ENCODE results near the gene SEPTIN10. TPM values are rescaled to one million over a fixed set of nuclear protein-coding genes. Genes with fewer than 3 reads are reported as not detected.

The SEPTIN10 gene
- polyA plus RNA-seq, 1 donor from 2014 or later = 7.4 TPM

GRCh38 chr2:109532728-109533076 is 81.1 kb downstream of the SEPTIN10 start:
- no peak overlapping the region for H3K4me2 ChIP-seq (ENCODE audit: low read length)
- H3K9ac ChIP-seq (ENCODE audit: low read length) = no peak overlapping the region
- H3K4me3 ChIP-seq (ENCODE audit: low read length) = no peak overlapping the region
- no peaks in the 10 kb centered on the region for H3K9me2 ChIP-seq (ENCODE audit: insufficient read depth, low read length)
- H3K79me2 ChIP-seq (replicated peaks; ENCODE audit: insufficient read depth, low read length) = no peaks in the 10 kb centered on the region
- H2AFZ ChIP-seq (ENCODE audit: low read depth, low read length) = no peak overlapping the region
- H4K20me1 ChIP-seq (ENCODE audit: insufficient read depth) = no peaks in the 10 kb centered on the region
- H3K27ac ChIP-seq (ENCODE audit: low read length) = no peak overlapping the region
- no peaks in the 10 kb centered on the region for H3K27me3 ChIP-seq (ENCODE audit: insufficient read depth, low read depth, low read length)
- H3K36me3 ChIP-seq (ENCODE audit: insufficient read depth, low read length) = no peaks in the 10 kb centered on the region
- TF ChIP-seq, protein P1, sequence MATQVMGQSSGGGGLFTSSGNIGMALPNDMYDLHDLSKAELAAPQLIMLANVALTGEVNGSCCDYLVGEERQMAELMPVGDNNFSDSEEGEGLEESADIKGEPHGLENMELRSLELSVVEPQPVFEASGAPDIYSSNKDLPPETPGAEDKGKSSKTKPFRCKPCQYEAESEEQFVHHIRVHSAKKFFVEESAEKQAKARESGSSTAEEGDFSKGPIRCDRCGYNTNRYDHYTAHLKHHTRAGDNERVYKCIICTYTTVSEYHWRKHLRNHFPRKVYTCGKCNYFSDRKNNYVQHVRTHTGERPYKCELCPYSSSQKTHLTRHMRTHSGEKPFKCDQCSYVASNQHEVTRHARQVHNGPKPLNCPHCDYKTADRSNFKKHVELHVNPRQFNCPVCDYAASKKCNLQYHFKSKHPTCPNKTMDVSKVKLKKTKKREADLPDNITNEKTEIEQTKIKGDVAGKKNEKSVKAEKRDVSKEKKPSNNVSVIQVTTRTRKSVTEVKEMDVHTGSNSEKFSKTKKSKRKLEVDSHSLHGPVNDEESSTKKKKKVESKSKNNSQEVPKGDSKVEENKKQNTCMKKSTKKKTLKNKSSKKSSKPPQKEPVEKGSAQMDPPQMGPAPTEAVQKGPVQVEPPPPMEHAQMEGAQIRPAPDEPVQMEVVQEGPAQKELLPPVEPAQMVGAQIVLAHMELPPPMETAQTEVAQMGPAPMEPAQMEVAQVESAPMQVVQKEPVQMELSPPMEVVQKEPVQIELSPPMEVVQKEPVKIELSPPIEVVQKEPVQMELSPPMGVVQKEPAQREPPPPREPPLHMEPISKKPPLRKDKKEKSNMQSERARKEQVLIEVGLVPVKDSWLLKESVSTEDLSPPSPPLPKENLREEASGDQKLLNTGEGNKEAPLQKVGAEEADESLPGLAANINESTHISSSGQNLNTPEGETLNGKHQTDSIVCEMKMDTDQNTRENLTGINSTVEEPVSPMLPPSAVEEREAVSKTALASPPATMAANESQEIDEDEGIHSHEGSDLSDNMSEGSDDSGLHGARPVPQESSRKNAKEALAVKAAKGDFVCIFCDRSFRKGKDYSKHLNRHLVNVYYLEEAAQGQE (IDR thresholded peaks at IDR 0.05; ENCODE audit: borderline replicate concordance) = no peak
- TF ChIP-seq TAF1 (IDR thresholded peaks at IDR 0.05; ENCODE audit: low read depth) (no peak), MXI1 (conservative IDR thresholded peaks at IDR 0.05; ENCODE audit: poor library complexity, severe bottlenecking) (no peak)
- no peaks in the 10 kb centered on the region for H3F3A ChIP-seq (ENCODE audit: insufficient read depth, low read length, poor library complexity, severe bottlenecking)
- no peaks in the 10 kb centered on the region for H3K9me3 ChIP-seq (ENCODE audit: low read length)

- H3K27me3 ChIP-seq (ENCODE audit: insufficient read depth, low read depth, low read length) = no peaks in the 10 kb centered on the region
- no peak overlapping the region for H3K4me2 ChIP-seq (ENCODE audit: low read length)
- H3K36me3 ChIP-seq (ENCODE audit: insufficient read depth, low read length) = no peaks in the 10 kb centered on the region
- H3F3A ChIP-seq (ENCODE audit: insufficient read depth, low read length, poor library complexity, severe bottlenecking) = no peaks in the 10 kb centered on the region
- TF ChIP-seq, protein P2, sequence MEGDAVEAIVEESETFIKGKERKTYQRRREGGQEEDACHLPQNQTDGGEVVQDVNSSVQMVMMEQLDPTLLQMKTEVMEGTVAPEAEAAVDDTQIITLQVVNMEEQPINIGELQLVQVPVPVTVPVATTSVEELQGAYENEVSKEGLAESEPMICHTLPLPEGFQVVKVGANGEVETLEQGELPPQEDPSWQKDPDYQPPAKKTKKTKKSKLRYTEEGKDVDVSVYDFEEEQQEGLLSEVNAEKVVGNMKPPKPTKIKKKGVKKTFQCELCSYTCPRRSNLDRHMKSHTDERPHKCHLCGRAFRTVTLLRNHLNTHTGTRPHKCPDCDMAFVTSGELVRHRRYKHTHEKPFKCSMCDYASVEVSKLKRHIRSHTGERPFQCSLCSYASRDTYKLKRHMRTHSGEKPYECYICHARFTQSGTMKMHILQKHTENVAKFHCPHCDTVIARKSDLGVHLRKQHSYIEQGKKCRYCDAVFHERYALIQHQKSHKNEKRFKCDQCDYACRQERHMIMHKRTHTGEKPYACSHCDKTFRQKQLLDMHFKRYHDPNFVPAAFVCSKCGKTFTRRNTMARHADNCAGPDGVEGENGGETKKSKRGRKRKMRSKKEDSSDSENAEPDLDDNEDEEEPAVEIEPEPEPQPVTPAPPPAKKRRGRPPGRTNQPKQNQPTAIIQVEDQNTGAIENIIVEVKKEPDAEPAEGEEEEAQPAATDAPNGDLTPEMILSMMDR (IDR thresholded peaks at IDR 0.05; ENCODE audit: poor library complexity, severe bottlenecking) = no peak
- TF ChIP-seq, protein P1 (IDR thresholded peaks at IDR 0.05; ENCODE audit: borderline replicate concordance) = no peak
- TF ChIP-seq TAF1 (IDR thresholded peaks at IDR 0.05; ENCODE audit: low read depth) = no peak
- TF ChIP-seq SMC3 (conservative IDR thresholded peaks at IDR 0.05; ENCODE audit: poor library complexity) = no peak
- no peak for TF ChIP-seq EP300 (conservative IDR thresholded peaks at IDR 0.05; ENCODE audit: poor library complexity, severe bottlenecking)
- TF ChIP-seq EZH2 (IDR thresholded peaks at IDR 0.05; ENCODE audit: borderline replicate concordance, insufficient read depth, low read length, poor library complexity, severe bottlenecking) = no peak
- no peak for TF ChIP-seq RAD21 (conservative IDR thresholded peaks at IDR 0.05)
- no peak for TF ChIP-seq MXI1 (conservative IDR thresholded peaks at IDR 0.05; ENCODE audit: poor library complexity, severe bottlenecking)
- no peak for TF ChIP-seq POLR2AphosphoS5 (IDR thresholded peaks at IDR 0.05)
- H4K20me1 ChIP-seq (ENCODE audit: insufficient read depth) = no peaks in the 10 kb centered on the region
- H3K27ac ChIP-seq (ENCODE audit: low read length) = no peak overlapping the region
- H3K9me3 ChIP-seq (ENCODE audit: low read length) = no peaks in the 10 kb centered on the region
- H3K9ac ChIP-seq (ENCODE audit: low read length) = no peak overlapping the region
- no peak overlapping the region for H3K4me3 ChIP-seq (ENCODE audit: low read length)
- H3K79me2 ChIP-seq (replicated peaks; ENCODE audit: insufficient read depth, low read length) = no peaks in the 10 kb centered on the region
- H2AFZ ChIP-seq (ENCODE audit: low read depth, low read length) = no peak overlapping the region
- H3K9me2 ChIP-seq (ENCODE audit: insufficient read depth, low read length) = no peaks in the 10 kb centered on the region
These were observed 81.7 kb downstream of the SEPTIN10 start for GRCh38 chr2:109531896-109532727.
